Measurements from ENCODE around the gene MRPS34.

Gene MRPS34

DNA sequence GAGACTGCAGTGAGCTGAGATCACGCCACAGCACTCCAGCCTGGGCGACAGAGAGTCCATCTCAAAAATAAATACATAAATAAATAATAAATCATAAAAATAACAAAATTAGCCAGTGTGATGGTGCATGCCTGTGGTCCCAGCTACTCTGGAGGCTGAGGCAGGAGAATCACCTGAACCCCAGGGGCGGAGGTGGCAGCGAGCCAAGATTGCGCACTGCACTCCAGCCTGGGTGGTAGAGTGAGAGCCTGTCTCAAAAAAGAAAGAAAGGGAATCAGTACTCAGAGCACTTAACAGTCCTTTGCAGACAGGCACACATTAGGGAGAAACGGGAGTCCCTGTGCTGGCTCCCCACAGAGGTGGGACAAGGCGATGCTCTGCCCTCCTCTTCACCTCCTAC lies 41.9 kb downstream of the MRPS34 start:
- DNase-seq (ENCODE audit: low read depth, low spot score): no peak

DNA sequence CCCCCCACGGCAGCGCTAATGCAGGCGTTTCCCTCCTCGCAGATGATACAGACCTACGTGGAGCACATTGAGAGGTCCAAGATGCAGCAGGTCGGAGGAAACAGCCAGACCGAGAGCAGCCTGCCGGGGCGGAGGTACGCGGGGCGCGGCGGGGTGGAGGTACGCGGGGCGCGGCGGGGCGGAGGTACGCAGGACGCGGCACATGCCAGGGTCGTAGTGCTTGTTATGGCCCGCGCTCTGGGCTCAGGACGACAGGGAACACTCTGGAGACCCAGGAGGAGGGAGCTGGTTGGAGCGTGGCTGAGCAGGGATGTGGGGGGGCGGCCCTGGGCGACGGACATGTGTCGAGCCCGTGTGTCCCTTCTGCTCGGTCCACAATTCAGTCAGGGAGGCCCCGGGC lies 43.5 kb downstream of the MRPS34 start:
- no peak for DNase-seq (ENCODE audit: low read depth, low spot score)

DNA sequence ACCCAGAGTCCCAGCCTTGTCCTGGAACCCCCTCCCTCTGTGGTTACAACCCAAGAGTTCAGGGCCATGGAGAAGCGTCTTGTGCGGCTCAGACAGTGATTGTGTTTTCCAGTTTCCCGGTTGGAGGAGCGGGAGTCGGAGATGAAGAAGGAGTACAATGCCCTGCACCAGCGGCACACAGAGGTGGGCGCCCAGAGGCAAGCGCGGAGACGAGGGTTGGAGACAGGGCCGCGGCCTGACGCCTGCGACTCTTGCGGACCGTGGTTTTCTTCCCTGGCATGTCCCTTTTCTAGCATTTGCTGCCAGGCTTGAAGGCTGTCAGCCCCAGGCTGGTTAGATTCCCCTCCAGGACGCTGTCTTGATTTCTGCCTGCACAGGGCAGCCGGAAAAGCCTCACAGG lies 43.9 kb downstream of the MRPS34 start:
- no peak for DNase-seq (ENCODE audit: low read depth, low spot score)

DNA sequence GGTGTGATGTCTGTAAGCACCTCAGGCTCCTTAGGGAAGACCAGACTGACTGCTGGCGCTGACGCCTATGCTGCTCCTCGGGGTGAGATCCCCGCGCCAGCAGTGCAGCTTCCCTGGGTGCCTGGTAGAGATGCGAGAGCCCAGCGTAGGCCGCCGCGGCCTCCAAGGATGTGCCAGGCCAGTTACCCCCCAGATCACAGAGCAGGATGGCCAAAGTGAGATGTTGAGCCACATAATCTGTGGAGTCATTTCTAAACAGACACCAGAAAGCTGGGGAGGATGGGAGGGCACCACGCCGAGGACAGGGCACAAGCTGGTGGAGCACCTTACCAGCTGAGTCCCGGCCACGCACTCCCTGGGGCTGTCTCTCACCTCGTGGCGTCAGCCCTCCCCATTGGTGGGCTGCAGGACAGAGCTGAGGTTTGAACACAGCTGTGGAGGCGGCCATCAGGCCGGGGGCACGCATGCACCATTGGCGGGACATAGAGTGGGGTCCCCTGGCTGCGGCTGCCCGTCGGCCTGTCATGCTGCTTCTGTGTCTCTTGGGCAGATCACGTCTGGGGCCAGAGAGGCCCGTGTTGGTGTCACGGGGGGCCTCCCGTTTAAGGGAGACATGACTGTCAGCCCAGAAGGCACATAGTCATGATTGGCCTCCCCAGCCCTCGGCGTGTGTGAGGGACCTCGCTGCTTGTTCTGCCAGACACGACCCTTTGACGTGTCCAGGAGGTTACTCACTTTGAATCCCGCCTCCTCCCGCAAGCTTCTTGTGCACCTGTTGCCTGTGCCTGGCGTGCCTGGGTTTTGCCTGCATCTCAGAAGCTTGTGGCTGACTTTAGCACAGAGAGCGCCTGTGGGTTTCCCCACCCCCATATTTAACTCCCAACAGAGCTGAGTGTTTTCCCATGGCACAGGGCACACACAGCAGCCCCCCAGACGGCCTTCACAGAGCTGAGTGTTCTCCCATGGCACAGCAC lies 45.0 kb downstream of the MRPS34 start:
- no peak for DNase-seq (ENCODE audit: low read depth, low spot score)

DNA sequence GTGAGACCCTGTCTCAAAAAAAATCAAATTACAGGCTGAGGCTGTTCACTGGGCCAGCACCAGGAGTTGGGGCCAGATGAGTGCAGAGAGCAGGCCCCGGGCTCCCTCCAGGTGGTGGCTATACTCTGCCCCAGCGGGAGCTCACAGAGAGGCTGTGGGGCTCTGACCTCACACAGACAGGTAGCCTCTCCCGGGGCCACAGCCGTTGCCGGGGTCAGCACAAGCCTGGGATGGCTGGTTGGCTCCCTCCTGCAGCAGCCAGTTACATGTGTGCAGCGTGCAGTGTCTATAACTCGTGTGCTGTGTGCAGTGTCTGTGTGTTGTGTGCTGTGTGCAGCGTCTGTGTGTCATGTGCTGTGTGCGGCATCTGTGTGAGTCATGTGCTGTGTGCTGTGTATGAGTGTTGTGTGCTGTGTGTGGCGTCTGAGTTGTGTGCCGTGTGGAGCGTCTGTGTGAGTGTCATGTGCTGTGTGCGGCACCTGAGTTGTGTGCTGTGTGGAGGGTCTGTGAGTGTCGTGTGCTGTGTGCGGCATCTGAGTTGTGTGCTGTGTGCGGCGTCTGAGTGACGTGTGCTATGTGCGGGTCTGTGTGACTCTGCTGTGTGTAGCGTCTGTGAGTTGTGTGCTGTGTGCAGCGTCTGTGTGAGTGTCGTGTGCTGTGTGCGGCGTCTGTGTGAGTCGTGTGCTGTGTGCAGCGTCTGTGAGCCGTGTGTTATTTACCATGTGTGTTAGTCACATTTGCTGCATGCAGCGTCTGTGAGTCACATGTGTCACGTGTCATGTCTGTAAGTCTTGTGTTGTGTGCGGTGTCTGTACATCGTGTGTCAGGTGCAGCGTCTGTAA lies 46.1 kb downstream of the MRPS34 start:
- DNase-seq (ENCODE audit: low read depth, low spot score): no peak

DNA sequence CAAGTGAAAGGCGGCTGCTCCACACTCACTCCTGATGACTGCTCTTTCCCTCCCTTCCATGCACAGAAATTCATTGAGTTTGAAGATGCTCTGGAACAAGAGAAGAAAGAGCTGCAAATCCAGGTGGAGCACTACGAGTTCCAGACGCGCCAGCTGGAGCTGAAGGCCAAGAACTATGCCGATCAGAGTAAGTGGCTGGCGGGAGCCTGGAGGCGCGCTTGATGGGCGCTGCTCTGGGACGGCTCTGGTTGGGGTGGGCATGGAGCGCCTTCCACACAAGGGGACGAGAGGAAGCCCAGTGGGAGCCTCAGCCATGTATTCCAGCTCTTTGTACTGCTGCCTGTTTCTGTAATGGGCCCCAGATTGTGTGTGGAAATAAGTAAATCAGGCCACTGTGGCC lies 48.4 kb downstream of the MRPS34 start:
- no peak for DNase-seq (ENCODE audit: low read depth, low spot score)

DNA sequence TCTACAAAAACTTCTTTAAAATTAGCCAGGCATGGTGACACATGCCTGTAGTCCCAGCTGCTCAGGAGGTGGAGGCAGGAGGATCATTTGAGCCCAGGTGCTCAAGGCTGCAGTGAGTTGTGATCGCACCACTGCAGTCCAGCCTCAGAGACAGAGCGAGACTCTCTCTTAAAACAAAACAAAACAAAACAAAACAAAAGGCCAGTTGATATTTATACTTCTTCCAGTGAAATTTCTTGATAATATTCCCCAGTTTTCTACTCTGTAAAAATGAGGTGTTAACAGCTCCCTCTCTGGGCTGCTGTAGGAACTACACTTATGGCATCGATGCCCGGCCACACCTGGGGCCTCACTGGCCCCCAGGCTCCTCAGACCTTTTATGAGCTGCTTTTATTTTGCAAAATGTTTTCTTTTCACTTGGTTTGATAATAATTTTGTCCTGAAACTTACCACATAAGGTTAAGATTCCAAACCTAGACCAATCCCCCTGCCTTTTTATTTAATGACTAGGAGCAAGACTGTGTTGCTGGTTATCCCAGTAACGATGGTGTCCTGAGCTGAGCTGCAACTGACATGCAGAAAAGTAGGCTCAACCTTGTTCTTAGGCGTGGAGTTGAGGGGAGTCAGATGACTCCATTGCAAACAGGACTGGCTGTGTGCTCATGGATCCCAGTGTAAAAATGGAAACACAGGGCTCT lies 49.3 kb downstream of the MRPS34 start:
- DNase-seq (ENCODE audit: low read depth, low spot score): no peak

Data from brain pericyte (primary cell).